ENCODE measurements around the gene SYT10.
A peak's percentile ranks its signal among the peaks of the same experiment; 100 is the strongest.
"Not testable (repeated sequence)": the region's sequence is repeated elsewhere in the genome, so short reads cannot be mapped to it uniquely, and the experiment has no call there.

The SYT10 gene, protein sequence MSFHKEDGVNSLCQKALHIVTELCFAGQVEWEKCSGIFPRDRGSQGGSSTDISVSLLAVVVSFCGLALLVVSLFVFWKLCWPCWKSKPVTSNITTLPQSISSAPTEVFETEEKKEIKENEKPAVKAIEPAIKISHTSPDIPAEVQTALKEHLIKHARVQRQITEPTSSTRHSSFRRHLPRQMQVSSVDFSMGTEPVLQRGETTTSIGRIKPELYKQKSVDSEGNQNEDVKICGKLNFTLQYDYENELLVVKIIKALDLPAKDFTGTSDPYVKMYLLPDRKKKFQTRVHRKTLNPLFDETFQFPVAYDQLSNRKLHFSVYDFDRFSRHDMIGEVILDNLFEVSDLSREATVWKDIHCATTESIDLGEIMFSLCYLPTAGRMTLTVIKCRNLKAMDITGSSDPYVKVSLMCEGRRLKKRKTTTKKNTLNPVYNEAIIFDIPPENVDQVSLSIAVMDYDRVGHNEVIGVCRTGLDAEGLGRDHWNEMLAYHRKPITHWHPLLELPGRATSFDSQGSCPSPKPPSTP

DNA sequence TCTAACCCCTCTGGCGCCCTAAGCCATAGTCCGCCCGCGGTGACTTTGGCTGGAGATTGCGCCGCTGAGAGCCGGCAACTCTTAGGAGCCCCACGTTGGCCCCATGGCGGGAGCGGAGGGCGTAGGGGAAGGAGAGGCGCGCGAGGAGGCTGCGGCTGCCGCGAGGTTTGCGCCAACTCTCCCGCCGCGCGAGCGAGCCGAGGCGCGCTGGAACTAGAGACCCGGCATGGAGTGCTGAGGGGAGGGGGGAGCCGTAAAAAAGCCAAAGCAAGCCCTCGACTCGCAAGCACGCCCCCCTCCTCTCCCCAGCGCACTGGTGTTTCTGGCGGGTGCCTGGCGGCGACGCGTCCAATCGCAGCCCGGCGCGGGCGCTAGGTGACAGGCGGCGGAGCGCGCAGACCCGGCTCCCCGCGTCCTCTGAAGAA lies at the start of gene SYT10:
SYT10 (minus strand) TSS at position 233 of the 425 bp plus-strand sequence. CDS start 297 bp downstream, outside the sequence.
- peak; percentile 63 for DNase-seq (ENCODE audit: low spot score)

DNA sequence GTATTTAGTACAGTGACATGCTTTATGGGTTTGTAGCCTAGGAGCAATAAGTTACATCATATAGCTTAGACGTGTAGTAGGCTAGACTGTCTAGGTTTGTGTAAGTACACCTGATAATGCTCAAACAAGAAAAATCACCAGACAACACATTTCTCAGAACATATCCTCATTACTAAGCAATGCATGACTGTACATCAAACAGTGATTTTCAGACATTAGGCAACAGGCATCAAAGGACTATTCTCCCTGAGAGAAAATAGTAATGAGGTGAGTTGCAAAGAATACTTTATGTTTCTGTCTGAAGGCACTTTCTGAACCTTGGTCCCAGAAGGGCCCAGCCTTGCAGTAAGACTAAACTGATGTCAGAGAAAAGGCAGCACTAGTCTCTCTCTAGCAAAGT lies 48.4 kb upstream of the SYT10 start:
- no peak for DNase-seq (ENCODE audit: low spot score)

DNA sequence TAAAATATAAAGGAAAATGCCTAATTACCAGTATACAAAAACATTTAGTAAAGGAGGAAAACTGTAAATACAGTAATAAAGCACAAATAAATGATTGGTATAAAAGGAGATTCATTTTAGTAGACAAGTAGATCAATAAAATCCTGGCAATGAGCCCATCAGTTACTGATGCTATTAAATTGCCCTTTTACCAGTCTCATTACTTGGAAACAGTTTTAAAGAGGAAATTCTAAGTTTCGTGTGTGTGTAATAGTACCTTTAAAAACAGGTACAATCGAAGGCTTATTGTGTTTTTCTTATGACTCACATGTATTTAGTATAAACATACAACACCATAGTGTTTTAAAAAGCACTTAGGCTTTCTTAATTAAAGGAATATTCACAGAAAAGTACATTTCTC lies 46.4 kb upstream of the SYT10 start:
- DNase-seq (ENCODE audit: low spot score): no peak

DNA sequence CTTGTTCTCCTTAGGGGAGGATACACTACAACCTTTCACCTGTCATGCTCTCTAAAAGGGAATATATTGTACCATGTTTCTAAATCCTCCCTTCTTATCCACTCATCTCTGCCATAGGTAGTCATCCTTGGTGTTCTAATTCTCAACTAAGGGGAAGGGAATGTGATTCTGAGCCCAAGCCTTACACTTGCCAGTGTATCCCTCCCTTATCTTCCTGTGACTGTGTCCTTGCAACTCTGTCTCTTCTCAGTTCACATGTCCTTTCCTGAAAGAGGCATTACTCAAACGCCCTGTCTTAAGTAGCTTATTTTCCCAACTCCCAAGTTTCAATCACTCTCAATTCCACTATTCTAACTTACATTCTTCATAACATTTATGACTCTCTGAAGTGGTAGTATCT lies 44.5 kb upstream of the SYT10 start:
- no peak for DNase-seq (ENCODE audit: low spot score)

DNA sequence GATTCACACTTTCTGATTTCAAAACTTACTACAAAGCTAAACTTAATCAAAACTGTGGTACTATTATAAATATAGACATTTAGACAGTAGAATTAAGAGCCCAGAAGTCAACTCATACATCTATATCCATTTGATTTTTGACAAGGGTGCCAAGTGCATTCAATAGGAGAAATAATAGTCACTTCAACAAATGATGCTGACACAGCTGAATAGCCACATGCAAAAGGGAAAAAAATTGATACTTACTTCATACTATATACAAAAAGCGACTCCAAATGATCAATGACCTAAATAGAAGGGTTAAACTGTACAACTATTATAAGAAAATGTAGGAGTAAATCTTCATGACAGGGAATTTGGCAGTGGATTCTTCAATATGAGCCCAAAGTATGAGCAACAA lies 40.7 kb upstream of the SYT10 start:
- no peak for DNase-seq (ENCODE audit: low spot score)

DNA sequence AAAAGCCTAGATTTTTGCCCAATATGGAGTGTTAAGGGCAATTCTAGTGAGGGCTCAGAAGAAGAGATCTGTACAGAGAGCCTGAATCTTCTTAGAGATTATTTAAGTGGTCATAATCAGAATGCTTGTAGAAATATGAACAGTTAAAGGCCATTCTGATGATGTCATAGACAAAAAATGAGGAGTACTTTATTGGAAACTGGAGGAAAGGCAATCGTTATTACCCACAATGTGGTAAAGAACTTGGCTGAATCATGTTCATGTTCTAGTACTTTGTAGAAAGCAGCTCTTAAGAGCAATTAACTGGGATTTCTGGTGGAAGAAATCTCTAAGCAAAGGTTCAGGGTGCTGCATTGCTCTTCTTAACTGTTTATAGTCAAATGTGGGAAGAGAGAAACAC lies 36.4 kb upstream of the SYT10 start:
- DNase-seq (ENCODE audit: low spot score): no peak

DNA sequence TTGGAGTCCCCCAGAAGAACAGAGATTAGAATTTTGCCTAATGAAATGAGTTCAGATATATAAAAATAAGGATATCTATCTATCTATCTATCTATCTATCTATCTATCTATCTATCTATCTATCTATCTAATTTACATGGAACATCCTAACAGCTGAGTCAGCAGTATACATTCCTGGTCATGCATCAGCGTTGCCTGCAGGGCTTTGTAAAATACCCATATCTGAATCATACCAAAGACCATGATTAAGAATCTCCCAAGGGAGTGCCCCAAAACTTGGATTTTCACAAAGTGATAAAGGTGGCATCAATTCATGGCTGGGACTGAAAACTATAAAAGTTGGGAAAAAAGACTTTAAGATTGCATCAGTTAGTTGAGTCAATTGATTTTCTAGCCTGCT lies 32.7 kb upstream of the SYT10 start:
- DNase-seq (ENCODE audit: low spot score): no peak

DNA sequence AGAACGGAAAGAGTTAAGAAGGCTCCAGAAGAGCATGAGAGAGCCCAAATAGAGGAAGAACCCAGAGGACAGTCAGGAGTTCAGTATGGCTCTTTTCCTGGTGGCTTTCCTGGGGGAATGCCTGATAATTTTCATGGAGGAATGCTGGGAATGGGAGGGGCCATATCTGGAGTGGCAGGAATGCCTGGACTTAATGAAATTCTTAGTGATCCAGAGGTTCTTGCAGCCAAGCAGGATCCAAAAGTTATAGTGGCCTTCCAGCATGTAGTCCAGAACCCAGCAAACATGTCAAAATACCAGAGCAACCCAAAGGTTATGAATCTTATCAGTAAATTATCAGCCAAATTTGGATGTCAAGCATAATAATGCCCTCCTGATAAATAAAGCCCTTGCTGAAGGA lies 15.5 kb upstream of the SYT10 start:
- DNase-seq (ENCODE audit: low spot score): no peak

DNA sequence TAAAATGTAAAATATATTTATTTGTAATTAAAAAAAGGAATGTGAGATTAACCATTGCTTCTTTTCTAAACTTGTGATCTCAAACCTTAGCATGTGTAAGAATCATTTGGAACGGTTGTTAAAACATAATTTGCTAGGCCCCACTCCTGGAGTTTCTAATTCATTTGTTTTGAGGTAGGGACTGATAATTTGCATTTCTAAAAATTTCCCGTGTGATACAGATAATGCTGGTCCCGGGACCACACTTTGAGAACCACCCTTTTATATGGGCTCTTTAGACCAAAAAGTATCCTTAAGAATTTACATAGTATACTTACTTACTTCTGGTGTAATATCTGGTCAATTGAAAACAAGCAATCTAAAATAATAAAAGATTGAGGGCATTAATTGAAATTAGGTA lies 10.9 kb upstream of the SYT10 start:
- no peak for DNase-seq (ENCODE audit: low spot score)

DNA sequence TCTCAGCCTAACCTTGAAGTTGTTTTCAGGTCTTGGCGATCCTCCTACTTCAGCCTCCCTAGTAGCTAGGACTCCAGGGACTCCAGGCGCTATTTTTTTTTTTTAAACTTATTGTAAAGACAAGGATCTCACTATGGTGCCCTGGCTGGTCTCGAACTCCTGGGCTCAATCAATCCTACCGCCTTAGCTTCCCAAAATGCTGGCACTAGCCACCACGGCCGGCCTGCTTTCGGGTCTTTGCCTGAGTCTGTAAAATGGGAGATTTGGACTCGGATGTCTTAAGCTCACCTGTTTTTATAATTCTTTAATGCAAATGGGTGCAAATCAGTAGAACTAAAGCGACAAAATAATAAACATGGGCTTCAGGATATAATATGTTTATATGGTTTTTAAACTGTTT lies 858 bp upstream of the SYT10 start:
- DNase-seq (ENCODE audit: low spot score): no peak

DNA sequence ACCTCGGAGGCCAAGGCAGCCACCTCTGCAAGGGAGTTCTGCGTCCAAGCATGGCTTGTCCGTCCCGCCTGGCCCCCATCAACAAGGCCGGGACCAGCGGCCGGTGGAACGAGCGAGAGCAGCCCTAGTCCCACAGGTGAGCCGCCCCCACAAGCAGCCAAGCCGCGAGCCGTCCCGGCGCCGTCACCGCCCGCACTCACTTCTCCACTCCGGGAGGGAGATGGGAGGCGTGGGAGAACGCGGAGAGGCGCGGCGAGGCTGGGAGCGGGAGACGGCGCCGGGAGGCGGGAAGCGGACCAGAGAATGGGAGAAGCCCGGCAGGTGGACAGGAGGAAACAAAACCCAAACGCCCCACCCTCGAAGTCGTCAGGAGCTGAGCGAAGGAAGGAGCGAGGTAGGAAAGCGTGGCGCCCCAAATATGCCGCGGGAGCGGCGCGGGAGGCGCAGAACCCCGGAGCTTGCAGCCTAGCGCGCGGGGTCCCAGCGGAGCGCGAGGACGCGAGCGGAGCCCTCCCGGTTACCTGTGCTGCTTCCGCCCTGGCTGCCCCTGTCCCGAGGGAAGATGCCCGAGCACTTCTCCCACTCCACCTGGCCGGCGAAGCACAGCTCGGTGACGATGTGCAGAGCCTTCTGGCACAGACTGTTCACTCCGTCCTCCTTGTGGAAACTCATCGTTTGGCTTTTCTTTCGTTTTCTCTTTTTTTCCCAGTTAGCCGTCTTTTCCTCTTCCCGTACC lies 600 bp downstream of the SYT10 start:
- DNase-seq (ENCODE audit: low spot score): peak; percentile 56

DNA sequence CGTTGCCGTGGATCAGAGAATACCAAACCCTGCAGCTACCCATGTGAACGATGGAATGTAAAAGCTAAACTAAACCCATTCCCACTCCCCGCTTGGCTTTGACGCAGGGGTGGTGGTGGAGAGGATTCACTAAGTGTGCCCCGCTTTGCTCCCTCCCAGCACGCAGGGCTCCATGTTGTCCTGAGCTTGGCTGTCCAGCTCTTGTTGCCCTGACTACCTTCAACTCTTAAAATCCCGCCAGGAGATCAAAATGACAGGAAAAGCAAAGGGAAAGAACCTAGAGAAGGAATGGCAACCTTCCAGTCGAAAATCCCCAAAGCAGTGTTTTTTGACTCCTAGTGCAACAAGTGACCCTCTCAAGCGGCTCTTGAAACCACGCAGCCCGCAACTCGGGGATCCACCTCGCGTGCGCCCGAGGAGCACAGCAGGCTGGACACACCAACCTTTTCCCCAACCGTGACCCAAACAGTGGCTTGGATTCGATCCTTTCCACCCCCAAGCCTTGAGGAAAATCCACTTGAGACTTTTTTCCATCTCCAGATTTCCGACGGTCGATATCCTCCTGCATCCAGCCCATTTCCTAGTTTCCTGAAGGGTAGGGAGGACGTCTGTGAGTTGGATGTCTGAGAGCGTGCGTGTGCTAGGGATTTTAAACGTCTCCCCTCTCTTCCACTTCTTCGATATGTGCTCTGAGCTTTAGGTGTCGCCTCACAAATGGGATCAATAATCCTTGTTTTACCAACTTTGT lies 1.4 kb downstream of the SYT10 start:
- DNase-seq (ENCODE audit: low spot score): no peak

DNA sequence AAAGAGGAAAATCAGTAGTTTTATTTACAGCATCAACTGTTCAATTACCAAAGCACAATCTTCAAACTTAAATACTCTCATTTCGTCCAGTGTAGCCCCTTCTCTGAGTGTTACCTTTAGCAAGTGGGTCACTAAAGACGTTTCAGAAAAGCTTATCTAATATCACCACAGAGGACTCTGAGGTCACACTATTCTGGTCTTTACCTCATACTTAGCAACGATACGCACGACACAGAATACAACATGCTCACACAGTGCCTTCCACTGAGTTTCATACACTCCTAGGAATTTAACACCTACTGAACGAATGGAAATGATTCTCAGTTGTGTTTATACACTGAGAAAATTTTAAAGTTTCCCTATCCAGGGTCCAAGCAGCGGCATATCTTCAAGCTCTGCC lies 2.0 kb downstream of the SYT10 start:
- DNase-seq (ENCODE audit: low spot score): no peak

DNA sequence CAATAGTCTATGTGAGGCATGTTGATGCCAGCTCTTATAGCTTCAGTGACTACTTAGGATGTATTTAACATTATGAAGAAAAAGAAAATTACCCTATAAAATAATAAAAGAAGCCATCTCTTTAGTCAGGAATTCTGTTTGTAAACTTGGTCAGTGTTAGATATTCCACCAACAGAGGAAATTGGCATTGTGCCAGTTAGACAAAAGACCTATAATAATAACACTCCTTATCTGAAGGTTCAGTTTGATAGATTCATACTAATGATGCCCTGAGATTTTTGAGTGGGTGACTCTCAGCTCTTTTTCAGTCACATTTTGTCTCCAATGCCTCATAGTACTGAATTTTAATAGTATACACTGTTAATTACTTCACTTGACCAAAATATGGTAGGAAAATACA lies 6.6 kb downstream of the SYT10 start:
- no peak for DNase-seq (ENCODE audit: low spot score)

DNA sequence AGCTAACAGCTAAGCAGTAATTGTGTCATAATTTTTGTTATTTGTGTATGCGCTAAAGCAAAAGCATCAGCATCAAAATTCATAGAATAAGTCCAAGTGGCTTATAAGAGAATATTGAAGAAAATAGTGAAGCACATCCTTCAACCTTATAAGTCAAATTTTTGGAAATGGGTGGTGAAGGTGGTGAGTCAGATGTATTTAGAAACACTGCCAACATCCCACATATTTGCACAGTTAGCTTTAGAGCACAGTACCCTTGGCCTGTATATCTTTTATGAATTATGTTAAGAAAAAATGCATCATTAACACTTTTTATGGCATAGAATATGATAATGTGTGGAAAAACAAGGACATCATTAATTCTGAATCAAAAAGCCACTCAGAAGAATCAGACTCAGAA lies 8.0 kb downstream of the SYT10 start:
- no peak for DNase-seq (ENCODE audit: low spot score)

DNA sequence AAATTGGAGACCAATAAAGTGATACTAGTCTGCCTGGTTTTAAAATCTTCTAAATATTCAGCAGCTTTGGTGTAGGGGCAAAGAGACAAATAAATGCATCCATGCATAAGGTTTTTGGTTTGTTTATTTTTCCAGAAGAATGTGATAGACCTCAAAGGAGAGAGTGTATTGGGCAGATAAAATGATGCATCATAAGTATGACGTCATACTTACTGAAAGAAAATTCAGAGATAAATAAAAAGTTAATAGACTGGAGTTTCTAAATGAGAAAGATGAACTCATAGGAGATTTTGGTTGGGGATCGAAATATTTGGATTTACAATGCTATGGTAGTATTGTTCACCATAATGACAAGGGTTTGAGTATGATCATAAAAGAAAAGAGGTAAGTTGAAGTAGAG lies 10.2 kb downstream of the SYT10 start:
- DNase-seq (ENCODE audit: low spot score): no peak

DNA sequence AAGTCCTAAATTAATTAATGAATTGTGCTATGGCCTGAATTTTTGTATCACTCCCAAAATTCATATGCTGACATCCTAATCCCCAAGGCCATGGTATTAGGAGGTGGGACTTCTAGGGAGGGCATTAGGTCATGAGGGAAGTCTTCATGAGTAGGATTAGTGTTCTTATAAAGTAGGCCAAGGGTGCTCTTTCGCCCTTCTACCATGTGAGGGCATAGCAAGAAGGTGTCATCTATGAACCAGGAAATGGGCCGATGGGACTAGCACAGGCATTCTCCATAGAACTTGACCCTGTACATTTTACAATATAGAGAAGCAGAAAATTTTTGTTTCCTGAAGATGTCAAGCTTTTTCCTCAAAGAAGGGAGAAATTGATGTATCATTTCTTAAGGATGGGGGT lies 12.5 kb downstream of the SYT10 start:
- DNase-seq (ENCODE audit: low spot score): no peak

DNA sequence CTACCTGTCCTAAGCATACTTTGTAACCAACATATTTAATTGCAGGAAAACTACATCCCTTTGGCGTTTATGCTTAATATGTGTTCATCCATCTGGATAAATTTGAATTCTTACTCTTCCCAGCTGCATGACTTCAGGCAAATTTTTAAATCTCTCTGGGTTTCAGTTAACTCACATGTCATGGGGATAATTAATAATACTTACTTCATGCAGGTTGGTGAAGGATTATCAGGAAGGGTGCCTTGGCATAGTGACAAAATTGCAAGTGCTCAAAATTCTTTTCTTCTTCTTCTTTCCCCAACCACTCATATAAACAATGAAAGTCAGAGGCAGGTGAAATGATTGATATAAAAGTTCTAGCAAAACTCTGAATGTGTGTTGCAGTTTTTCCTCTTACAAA lies 15.9 kb downstream of the SYT10 start:
- DNase-seq (ENCODE audit: low spot score): no peak

DNA sequence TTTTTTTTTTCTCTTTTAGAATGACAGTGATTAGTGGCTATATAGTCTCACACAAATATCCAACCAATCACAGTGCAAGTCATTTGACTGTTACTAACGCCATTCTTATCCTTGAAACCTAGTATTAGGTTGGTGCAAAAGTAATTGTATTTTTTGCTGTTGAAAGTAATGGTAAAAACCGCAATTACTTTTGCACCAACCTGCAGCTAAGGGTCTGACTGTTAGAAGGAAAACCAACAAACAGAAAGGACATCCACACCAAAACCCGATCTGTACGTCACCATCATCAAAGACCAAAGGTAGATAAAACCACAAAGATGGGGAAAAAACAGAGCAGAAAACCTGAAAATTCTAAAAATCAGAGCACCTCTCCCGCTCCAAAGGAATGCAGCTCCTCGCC lies 27.2 kb downstream of the SYT10 start:
- not testable (repeated sequence) for DNase-seq (ENCODE audit: low spot score)

DNA sequence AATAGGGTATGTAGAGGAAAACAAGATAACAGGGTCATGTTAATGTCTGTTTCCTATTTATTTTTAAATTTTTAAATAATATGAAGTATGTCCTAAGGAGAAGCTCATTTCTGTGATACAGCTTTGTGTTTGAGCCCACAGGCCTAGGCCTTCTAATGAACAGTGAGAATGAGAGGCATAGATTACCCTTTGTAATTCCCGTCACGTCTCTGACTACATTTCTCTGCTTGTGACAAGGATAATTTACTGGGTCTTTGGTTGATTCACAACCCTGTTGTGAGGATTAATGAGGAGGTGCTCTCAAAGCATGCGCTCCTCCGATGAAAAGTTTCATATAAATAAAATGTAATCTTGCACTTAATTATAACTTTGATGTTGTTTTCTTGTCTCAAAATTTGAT lies 56.1 kb downstream of the SYT10 start:
- no peak for DNase-seq (ENCODE audit: low spot score)

DNA sequence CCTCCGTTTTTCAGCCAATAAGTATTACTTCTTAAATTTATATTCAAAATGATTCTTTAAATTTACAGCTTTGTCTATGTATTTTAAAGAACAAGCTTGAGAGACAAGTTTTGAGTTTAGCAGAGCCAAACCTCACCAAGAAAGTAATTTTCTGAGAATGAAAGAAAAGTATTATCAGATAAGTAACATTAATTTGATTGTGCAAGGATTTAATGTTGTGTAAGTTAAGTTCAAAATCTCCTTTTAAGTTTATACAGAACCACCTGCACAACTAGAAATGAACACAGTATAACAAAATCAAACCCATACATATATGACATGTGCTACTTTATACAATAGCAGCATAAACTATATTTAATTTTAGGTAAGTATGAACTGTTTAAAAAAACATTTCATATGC lies 63.5 kb downstream of the SYT10 start:
- no peak for DNase-seq (ENCODE audit: low spot score)

DNA sequence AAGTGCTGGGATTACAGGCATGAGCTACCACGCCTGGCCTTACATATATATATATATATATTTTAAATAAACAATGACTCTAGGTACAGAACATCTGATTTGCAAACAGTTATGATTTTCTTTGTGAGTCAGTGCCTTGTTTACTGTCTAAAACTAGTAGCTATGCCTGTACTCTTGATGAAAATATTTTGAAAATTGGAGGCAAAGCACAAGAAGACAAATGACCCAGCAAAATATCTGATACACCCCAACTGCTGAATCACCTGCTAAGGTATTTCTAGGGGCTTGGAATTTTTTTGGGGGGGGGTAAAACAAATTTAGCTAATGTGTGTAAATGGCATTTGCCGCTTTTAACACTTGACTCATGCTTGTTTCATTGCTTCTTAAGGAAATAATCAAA lies 69.3 kb downstream of the SYT10 start:
- no peak for DNase-seq (ENCODE audit: low spot score)

DNA sequence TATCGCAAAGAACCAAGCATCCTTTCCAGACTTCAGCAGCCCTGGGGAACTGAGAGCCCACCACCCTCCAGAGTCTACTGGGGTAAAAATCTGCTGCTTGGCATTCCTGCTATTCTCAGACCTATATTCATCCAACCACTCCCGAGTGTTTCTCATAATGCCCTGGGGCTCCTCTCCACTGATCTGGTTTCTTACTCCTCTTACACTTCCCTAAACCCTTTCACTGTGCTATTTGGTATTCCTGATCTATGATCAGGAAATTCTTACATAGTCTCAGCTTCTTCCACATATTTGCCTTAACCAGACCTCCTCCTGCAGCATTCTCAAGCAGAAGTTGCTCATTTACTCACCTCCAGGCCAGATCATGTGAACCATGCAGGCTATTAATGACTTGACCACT lies 82.4 kb downstream of the SYT10 start:
- no peak for DNase-seq (ENCODE audit: low spot score)

All from left forelimb (tissue), 1 donor.